ENCODE measurements around the gene VMP1. TPM values are rescaled to one million over a fixed set of nuclear protein-coding genes. Genes with fewer than 3 reads are reported as not detected.

The VMP1 gene
- total and polyA plus RNA-seq, 2 of the 13 experiments (the other 11 are each of a cell fraction or from before 2014, with no cell fraction given) = 186 to 271 TPM

DNA sequence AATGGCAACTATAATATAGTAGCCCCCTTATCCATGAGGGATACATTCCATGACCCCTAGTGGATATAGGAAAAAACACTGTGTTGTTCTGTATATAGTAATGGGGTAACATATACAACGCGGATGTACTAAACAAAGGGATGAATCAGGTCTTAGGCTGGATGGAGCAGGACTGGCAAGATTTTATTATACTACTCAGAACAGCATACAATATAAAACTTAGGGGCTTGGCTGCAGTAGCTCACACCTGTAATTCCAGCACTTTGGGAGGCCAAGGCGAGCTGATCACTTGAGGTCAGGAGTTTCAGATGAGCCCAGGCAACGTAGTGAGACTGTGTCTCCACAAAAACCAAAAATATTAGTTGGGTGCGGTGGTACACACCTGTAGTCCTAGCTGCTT is 26.8 kb downstream of the VMP1 start:
- CTCF ChIA-PET (ENCODE audit: low intra/inter-chr PET ratio, low total read pairs) = no interaction called here
- no peak overlapping the region for H3K9ac ChIP-seq (ENCODE audit: insufficient read depth, low read depth, low read length)
- TF ChIP-seq, protein P1, sequence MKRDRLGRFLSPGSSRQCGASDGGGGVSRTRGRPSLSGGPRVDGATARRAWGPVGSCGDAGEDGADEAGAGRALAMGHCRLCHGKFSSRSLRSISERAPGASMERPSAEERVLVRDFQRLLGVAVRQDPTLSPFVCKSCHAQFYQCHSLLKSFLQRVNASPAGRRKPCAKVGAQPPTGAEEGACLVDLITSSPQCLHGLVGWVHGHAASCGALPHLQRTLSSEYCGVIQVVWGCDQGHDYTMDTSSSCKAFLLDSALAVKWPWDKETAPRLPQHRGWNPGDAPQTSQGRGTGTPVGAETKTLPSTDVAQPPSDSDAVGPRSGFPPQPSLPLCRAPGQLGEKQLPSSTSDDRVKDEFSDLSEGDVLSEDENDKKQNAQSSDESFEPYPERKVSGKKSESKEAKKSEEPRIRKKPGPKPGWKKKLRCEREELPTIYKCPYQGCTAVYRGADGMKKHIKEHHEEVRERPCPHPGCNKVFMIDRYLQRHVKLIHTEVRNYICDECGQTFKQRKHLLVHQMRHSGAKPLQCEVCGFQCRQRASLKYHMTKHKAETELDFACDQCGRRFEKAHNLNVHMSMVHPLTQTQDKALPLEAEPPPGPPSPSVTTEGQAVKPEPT (CRISPR knock-in tag; IDR thresholded peaks at IDR 0.05; ENCODE audit: low read depth) = no peak
- TF ChIP-seq, protein P2, sequence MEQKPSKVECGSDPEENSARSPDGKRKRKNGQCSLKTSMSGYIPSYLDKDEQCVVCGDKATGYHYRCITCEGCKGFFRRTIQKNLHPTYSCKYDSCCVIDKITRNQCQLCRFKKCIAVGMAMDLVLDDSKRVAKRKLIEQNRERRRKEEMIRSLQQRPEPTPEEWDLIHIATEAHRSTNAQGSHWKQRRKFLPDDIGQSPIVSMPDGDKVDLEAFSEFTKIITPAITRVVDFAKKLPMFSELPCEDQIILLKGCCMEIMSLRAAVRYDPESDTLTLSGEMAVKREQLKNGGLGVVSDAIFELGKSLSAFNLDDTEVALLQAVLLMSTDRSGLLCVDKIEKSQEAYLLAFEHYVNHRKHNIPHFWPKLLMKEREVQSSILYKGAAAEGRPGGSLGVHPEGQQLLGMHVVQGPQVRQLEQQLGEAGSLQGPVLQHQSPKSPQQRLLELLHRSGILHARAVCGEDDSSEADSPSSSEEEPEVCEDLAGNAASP (CRISPR knock-in tag; IDR thresholded peaks at IDR 0.05; ENCODE audit: borderline replicate concordance) = no peak
- no peak for TF ChIP-seq IKZF4 (CRISPR knock-in tag; IDR thresholded peaks at IDR 0.05; ENCODE audit: borderline replicate concordance, low read depth, not compliant biosample characterization)
- TF ChIP-seq SNRNP70 (IDR thresholded peaks at IDR 0.05; ENCODE audit: low read depth, low read length) = no peak
- no peak for TF ChIP-seq ZNF383 (CRISPR knock-in tag; IDR thresholded peaks at IDR 0.05; ENCODE audit: borderline replicate concordance)
- no peak for TF ChIP-seq ZNF75D (CRISPR knock-in tag; IDR thresholded peaks at IDR 0.05; ENCODE audit: borderline replicate concordance)
- TF ChIP-seq, protein P3, sequence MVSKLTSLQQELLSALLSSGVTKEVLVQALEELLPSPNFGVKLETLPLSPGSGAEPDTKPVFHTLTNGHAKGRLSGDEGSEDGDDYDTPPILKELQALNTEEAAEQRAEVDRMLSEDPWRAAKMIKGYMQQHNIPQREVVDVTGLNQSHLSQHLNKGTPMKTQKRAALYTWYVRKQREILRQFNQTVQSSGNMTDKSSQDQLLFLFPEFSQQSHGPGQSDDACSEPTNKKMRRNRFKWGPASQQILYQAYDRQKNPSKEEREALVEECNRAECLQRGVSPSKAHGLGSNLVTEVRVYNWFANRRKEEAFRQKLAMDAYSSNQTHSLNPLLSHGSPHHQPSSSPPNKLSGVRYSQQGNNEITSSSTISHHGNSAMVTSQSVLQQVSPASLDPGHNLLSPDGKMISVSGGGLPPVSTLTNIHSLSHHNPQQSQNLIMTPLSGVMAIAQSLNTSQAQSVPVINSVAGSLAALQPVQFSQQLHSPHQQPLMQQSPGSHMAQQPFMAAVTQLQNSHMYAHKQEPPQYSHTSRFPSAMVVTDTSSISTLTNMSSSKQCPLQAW (CRISPR knock-in tag; IDR thresholded peaks at IDR 0.05) = no peak
- no peak for TF ChIP-seq ZBTB1 (CRISPR knock-in tag; IDR thresholded peaks at IDR 0.05; ENCODE audit: borderline replicate concordance)
- no peak for TF ChIP-seq HDAC1 (CRISPR knock-in tag; IDR thresholded peaks at IDR 0.05)
- TF ChIP-seq RBM22 (optimal IDR thresholded peaks at IDR 0.05; ENCODE audit: low read length) = no peak
- no peak for TF ChIP-seq ZNF136 (CRISPR knock-in tag; IDR thresholded peaks at IDR 0.05; ENCODE audit: low read depth)
- TF ChIP-seq ZNF556 (CRISPR knock-in tag; IDR thresholded peaks at IDR 0.05; ENCODE audit: borderline replicate concordance) = no peak
- no peak for TF ChIP-seq ETV5 (CRISPR knock-in tag; IDR thresholded peaks at IDR 0.05; ENCODE audit: borderline replicate concordance)
- TF ChIP-seq ZNF775 (CRISPR knock-in tag; IDR thresholded peaks at IDR 0.05; ENCODE audit: borderline replicate concordance) = no peak
- TF ChIP-seq ZSCAN22 (CRISPR knock-in tag; IDR thresholded peaks at IDR 0.05) = no peak
- TF ChIP-seq, protein P4, sequence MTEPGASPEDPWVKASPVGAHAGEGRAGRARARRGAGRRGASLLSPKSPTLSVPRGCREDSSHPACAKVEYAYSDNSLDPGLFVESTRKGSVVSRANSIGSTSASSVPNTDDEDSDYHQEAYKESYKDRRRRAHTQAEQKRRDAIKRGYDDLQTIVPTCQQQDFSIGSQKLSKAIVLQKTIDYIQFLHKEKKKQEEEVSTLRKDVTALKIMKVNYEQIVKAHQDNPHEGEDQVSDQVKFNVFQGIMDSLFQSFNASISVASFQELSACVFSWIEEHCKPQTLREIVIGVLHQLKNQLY (CRISPR knock-in tag; IDR thresholded peaks at IDR 0.05) = no peak
- TF ChIP-seq, protein P5, sequence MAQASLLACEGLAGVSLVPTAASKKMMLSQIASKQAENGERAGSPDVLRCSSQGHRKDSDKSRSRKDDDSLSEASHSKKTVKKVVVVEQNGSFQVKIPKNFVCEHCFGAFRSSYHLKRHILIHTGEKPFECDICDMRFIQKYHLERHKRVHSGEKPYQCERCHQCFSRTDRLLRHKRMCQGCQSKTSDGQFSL (CRISPR knock-in tag; IDR thresholded peaks at IDR 0.05) = no peak

More for the DNA sequence above, 26.8 kb downstream of the VMP1 start:
- 98% methylated on average over 5 of the region's 5 CpGs for WGBS (ENCODE audit: low lambda C conversion rate)
- ATAC-seq (no peak), DNase-seq (ENCODE audit: low spot score) (no peak), FAIRE-seq (no peak)
- Histone ChIP-seq H4K20me1 (ENCODE audit: insufficient read depth, low read length) (no peaks in the 10 kb centered on the region), H3K4me1 (ENCODE audit: insufficient read depth, low read length) (peaks cover 12% of the 10 kb centered on the region), H3K79me2 (ENCODE audit: insufficient read depth, low read length) (peaks cover 21% of the 10 kb centered on the region), H3K36me3 (replicated peaks in 1 of 2; ENCODE audit: control insufficient read depth in 1 of 2, insufficient read depth in 2 of 2, low read length in 2 of 2) (peaks cover 7 to 34% of the 10 kb centered on the region in 2 experiments), H3K27me3 (ENCODE audit: control insufficient read depth in 1 of 2, insufficient read depth in 2 of 2, low read length in 2 of 2) (no peaks in the 10 kb centered on the region), H3K9me3 (ENCODE audit: low read length) (no peaks in the 10 kb centered on the region), H2AFZ (ENCODE audit: low read length) (no peak overlapping the region), H3K4me3 (replicated peaks in 1 of 3; ENCODE audit: insufficient read depth in 1 of 3, low read depth in 2 of 3, low read length in 3 of 3) (no peak overlapping the region), H3K27ac (ENCODE audit: extremely low read length, insufficient read depth, low read length) (no peak overlapping the region), H3K4me2 (ENCODE audit: low read depth, low read length) (no peak overlapping the region)
- in situ Hi-C loops (cut with HindIII; ENCODE audit: extremely low pct_ligation_motif_present, low pct_unique_long_range_greater_than_20kb) (no loop called here), intact Hi-C loops (cut with micrococcal nuclease; ENCODE audit: unreplicated experiment) (no loop called here)
- POLR2A ChIA-PET = interaction anchor here (1.3 kb wide), 1 partner anchor 27 kb away, joined by 3 read pairs; the partner anchor contains the start of genes PTRH2 and VMP1
- BruUV-seq (replicated peaks) = no TSS peak
